Tibial nerve (tissue), 4 donors: ENCODE measurements around the gene KLK3. TPM values are rescaled to one million over a fixed set of nuclear protein-coding genes. Genes with fewer than 3 reads are reported as not detected.

Source experiments
- DNase-seq, 2 donors: peaks; one replicate each; pipeline ENCODE4 v3.0.0-alpha.2; 2019; ENCODE audit warnings: low spot score in 2 of 2
- H3K27ac ChIP-seq, 4 donors: fragments of 200-600 bp; sonication (generic) in 3 of 4; one replicate each; pipeline ENCODE4 v1.5.1; 2017 to 2019; ENCODE audit warnings: mild to moderate bottlenecking in 1 of 4
- H3K27me3 ChIP-seq, 2 donors: fragments of 200-600 bp; sonication (generic) in 1 of 2; one replicate each; pipeline versions ENCODE4 v1.5.1 to v1.6.0; 2017 to 2019
- H3K36me3 ChIP-seq, 3 donors: fragments of 200-600 bp; sonication (generic); one replicate each; pipeline ENCODE4 v1.5.1; 2018 to 2019
- H3K4me1 ChIP-seq, 4 donors: fragments of 200-600 bp; sonication (generic) in 3 of 4; one replicate each; pipeline ENCODE4 v1.5.1; 2017 to 2019
- H3K4me3 ChIP-seq, 4 donors: fragments of 200-600 bp; sonication (generic) in 3 of 4; one replicate each; pipeline ENCODE4 v1.5.1; 2017 to 2019; ENCODE audit warnings: mild to moderate bottlenecking in 1 of 4, moderate library complexity in 1 of 4
- H3K9me3 ChIP-seq, 4 donors: fragments of 200-600 bp; sonication (generic) in 3 of 4; one replicate each; pipeline ENCODE4 v1.5.1; 2017 to 2019
- EP300 ChIP-seq, 2 donors: sonication (generic); formaldehyde crosslinking; IDR thresholded peaks; one replicate each; pipeline ENCODE4 v1.6.1; 2017; ENCODE audit warnings: antibody characterized with exemption in 2 of 2, mild to moderate bottlenecking in 1 of 2
- POLR2A ChIP-seq, 2 donors: fragments of 450-650 bp; IDR thresholded peaks; one replicate each; pipeline ENCODE4 v1.6.1; 2017; ENCODE audit warnings: antibody characterized with exemption in 2 of 2, mild to moderate bottlenecking in 2 of 2, moderate library complexity in 2 of 2
- WGBS, 2 donors: methylation state at CpG; one replicate each; pipeline ENCODE4 v1.1.5; 2018; 5-methylcytosine and 5-hydroxymethylcytosine counted together
- total RNA-seq, 4 donors: library from RNA; depleted of rRNA; stranded (reverse); fragments of >200 nt; gene quantifications; one replicate each; pipeline ENCODE4 v1.1.0, GENCODE V29; 2016
- TF ChIP-seq, protein P1 (sequence below), 5 experiments: fragments of 200-600 bp in 3 of 5; fragments of 450-650 bp in 2 of 5; sonication (generic) in 3 of 5; IDR thresholded peaks; one replicate each; pipeline ENCODE4 v1.5.1; 2016 to 2019; ENCODE audit warnings: antibody characterized with exemption in 5 of 5, mild to moderate bottlenecking in 3 of 5, moderate library complexity in 2 of 5

KLK3 gene
- total RNA-seq, 4 donors from 2014 or later = not detected

GRCh38 chr19:50830266-50831025 lies 24.3 kb upstream of the KLK3 start:
- WGBS, 2 donors = 42 to 48% methylated on average over 17 of the region's 17 CpGs
- TF ChIP-seq, protein P1, sequence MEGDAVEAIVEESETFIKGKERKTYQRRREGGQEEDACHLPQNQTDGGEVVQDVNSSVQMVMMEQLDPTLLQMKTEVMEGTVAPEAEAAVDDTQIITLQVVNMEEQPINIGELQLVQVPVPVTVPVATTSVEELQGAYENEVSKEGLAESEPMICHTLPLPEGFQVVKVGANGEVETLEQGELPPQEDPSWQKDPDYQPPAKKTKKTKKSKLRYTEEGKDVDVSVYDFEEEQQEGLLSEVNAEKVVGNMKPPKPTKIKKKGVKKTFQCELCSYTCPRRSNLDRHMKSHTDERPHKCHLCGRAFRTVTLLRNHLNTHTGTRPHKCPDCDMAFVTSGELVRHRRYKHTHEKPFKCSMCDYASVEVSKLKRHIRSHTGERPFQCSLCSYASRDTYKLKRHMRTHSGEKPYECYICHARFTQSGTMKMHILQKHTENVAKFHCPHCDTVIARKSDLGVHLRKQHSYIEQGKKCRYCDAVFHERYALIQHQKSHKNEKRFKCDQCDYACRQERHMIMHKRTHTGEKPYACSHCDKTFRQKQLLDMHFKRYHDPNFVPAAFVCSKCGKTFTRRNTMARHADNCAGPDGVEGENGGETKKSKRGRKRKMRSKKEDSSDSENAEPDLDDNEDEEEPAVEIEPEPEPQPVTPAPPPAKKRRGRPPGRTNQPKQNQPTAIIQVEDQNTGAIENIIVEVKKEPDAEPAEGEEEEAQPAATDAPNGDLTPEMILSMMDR (IDR thresholded peaks at IDR 0.05) = no peak
- TF ChIP-seq EP300 (IDR thresholded peaks at IDR 0.05) = no peak
- no peak for TF ChIP-seq POLR2A (IDR thresholded peaks at IDR 0.05)
- Histone ChIP-seq H3K4me1 (peaks cover 0 to 3% (median 1%) of the 10 kb centered on the region in 4 donors), H3K36me3 (no peaks in the 10 kb centered on the region), H3K27me3 (peaks cover 2 to 21% of the 10 kb centered on the region in 2 donors), H3K4me3 (no peak overlapping the region), H3K27ac (no peak overlapping the region), H3K9me3 (peaks cover 0 to 9% (median 0%) of the 10 kb centered on the region in 4 donors)
- no peak for DNase-seq

DNA sequence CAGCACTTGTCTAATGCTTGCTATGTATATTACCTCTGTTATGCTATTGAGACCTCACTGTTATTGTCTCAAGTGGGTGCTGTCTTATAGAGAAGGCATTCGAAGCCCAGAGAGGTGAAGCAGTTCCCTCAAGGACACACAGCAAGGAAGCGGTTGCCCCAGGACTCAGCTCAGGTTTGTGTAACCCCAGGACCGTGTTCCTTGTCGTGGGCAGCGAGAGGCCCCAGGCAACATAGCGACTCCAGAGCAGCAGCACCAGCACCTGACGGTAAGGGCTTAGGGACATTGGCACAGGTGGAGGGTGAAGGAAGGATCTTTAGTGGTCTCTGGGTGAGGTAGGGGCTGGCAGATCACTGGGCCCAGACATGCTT lies 23.7 kb upstream of the KLK3 start:
- DNase-seq = no peak
- peaks cover 2 to 25% of the 10 kb centered on the region in 2 donors for H3K27me3 ChIP-seq
- H3K27ac ChIP-seq = no peak overlapping the region
- WGBS, 2 donors = 69 to 81% methylated on average over 7 of the region's 7 CpGs
- H3K9me3 ChIP-seq = peaks cover 0 to 9% (median 0%) of the 10 kb centered on the region in 4 donors
- TF ChIP-seq, protein P1 (IDR thresholded peaks at IDR 0.05) = no peak
- TF ChIP-seq POLR2A (IDR thresholded peaks at IDR 0.05) (no peak), EP300 (IDR thresholded peaks at IDR 0.05) (no peak)
- H3K4me3 ChIP-seq = no peak overlapping the region
- H3K4me1 ChIP-seq = peaks cover 0 to 9% (median 3%) of the 10 kb centered on the region in 4 donors
- no peaks in the 10 kb centered on the region for H3K36me3 ChIP-seq

DNA sequence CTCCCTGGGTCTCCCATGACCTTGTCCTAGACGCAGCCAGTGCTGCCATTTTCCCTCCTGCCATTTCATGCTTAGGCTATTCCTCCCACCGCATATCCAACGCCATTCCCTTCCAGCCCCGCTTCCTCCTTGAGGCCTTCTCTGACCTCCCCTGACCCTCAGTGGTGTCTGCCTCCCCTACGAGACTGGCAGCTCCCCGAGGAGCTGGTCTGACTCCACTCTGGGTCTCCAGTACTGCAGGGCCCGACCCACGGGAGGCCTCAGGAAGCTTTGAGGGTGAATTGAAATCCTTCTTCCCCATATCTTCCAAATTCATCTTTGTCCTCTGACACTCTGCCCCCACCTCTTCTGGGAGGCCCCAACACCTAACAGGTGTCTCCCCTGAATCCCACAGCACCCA lies 22.0 kb upstream of the KLK3 start:
- H3K9me3 ChIP-seq = no peaks in the 10 kb centered on the region
- TF ChIP-seq POLR2A (IDR thresholded peaks at IDR 0.05) (no peak), EP300 (IDR thresholded peaks at IDR 0.05) (no peak)
- TF ChIP-seq, protein P1 (IDR thresholded peaks at IDR 0.05) = no peak
- H3K27me3 ChIP-seq = peaks cover 2 to 39% of the 10 kb centered on the region in 2 donors
- H3K4me1 ChIP-seq = peaks cover 0 to 14% (median 3%) of the 10 kb centered on the region in 4 donors
- no peak overlapping the region for H3K27ac ChIP-seq
- no peak for DNase-seq
- no peak overlapping the region for H3K4me3 ChIP-seq
- H3K36me3 ChIP-seq = no peaks in the 10 kb centered on the region
- WGBS, 2 donors = 90 to 93% methylated on average over 8 of the region's 8 CpGs

GRCh38 chr19:50833117-50833801 lies 21.5 kb upstream of the KLK3 start, which contains the start of gene KLK15:
TSS of gene KLK15 (minus strand) at chr19:50833574. CDS start at chr19:50831492, 2,082 bp downstream.
- Histone ChIP-seq H3K4me3 (no peak within 1 kb of the TSS), H3K4me1 (peaks cover 0 to 14% (median 3%) of the 10 kb centered on the region in 4 donors), H3K27me3 (peaks cover 2 to 40% of the 10 kb centered on the region in 2 donors), H3K9me3 (no peaks in the 10 kb centered on the region), H3K36me3 (no peaks in the 10 kb centered on the region), H3K27ac (no peak within 1 kb of the TSS)
- WGBS, 2 donors = 66 to 69% methylated on average over 8 of the region's 8 CpGs
- TF ChIP-seq EP300 (IDR thresholded peaks at IDR 0.05) (no peak), POLR2A (IDR thresholded peaks at IDR 0.05) (no peak)
- TF ChIP-seq, protein P1 (IDR thresholded peaks at IDR 0.05) = no peak
- DNase-seq = no peak

DNA sequence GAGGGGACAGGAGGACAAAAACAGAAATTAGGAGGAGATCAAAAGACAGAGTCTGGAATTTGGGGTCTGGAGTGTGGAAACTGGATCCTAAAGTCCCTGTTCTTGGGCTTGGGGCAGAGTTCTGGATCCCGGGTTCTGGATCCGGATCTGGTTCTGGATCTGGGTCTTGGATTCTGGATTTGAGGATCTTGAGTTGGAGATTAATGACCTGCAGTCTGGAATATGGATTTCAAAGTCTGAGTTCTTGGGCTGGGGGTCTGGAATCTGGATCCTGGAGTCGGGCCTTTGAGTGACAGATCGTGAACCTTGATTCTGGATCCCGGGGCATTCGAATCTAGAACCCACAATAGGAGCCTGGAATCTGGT lies 20.9 kb upstream of the KLK3 start:
- peaks cover 0 to 14% (median 3%) of the 10 kb centered on the region in 4 donors for H3K4me1 ChIP-seq
- H3K36me3 ChIP-seq = no peaks in the 10 kb centered on the region
- H3K27ac ChIP-seq = no peak overlapping the region
- H3K27me3 ChIP-seq = peaks cover 2 to 41% of the 10 kb centered on the region in 2 donors
- no peak for DNase-seq
- TF ChIP-seq POLR2A (IDR thresholded peaks at IDR 0.05) (no peak), EP300 (IDR thresholded peaks at IDR 0.05) (no peak)
- TF ChIP-seq, protein P1 (IDR thresholded peaks at IDR 0.05) = no peak
- 94% methylated on average over 6 of the region's 6 CpGs for WGBS, 2 donors
- H3K9me3 ChIP-seq = no peaks in the 10 kb centered on the region
- no peak overlapping the region for H3K4me3 ChIP-seq
